Endothelial cell of umbilical vein (primary cell): Measurements from ENCODE around the gene LRP11. TPM values are rescaled to one million over a fixed set of nuclear protein-coding genes. Genes with fewer than 3 reads are reported as not detected.

Experiments
- BruUV-seq: library from RNA; stranded (reverse); fragments of 400-500 nt; replicated peaks from 2 replicates; lab custom pipeline; 2021; lab: Mats Ljungman, UMichigan
- CTCF ChIA-PET: fragments of 300-600, 350-600 bp; sonication (Branson Sonifier 250); formaldehyde crosslinking; loops from one replicate; lab custom pipeline; 2021; ENCODE audit warnings: antibody characterized with exemption, inconsistent platforms; lab: Charles Lee
- POLR2A ChIA-PET: fragments of 300-600, 350-600 bp; sonication (Branson Sonifier 250); formaldehyde crosslinking; loops from one replicate; lab custom pipeline; 2021; ENCODE audit warnings: antibody characterized with exemption, inconsistent platforms; lab: Charles Lee
- DNase-seq: peaks from one replicate; pipeline ENCODE4 v3.0.0-alpha.2; 2011; ENCODE audit warnings: low read depth, low spot score
- FAIRE-seq: peaks from 2 replicates; lab custom pipeline; 2011; peaks lifted over from hg19 to GRCh38; lab: Jason Lieb, UNC
- H2AFZ ChIP-seq: 2 replicates; pipeline ENCODE4 v1.6.0; 2012; ENCODE audit warnings: low read depth, low read length, control low read depth, inconsistent platforms
- H3K27ac ChIP-seq: 2 replicates; pipeline ENCODE4 v1.5.1; 2011; ENCODE audit warnings: low read depth, mild to moderate bottlenecking, control low read depth, low read length, moderate library complexity; ENCODE audit not compliant: insufficient read depth
- H3K27me3 ChIP-seq, 2 experiments: 2 replicates each; pipeline versions ENCODE4 v1.6.0 to v1.6.1; 2011; ENCODE audit warnings: low read length in 2 of 2, mixed read lengths in 1 of 2; ENCODE audit not compliant: control insufficient read depth in 2 of 2, insufficient read depth in 2 of 2
- H3K36me3 ChIP-seq, 2 experiments: 2 replicates in 1 of 2; 3 replicates in 1 of 2; pipeline ENCODE4 v1.5.1; 2011; ENCODE audit warnings: low read length in 2 of 2, mild to moderate bottlenecking in 1 of 2, moderate library complexity in 1 of 2; ENCODE audit not compliant: control insufficient read depth in 2 of 2, insufficient read depth in 2 of 2; ENCODE audit errors: extremely low read depth in 1 of 2
- H3K4me1 ChIP-seq: 3 replicates; pipeline ENCODE4 v1.5.1; 2011; ENCODE audit warnings: mild to moderate bottlenecking, low read length; ENCODE audit not compliant: control insufficient read depth, insufficient read depth; ENCODE audit errors: extremely low read depth
- H3K4me2 ChIP-seq: 2 replicates; pipeline ENCODE4 v1.6.1; 2011; ENCODE audit warnings: low read length, control low read depth, mixed read lengths; ENCODE audit not compliant: insufficient read depth
- H3K4me3 ChIP-seq, 3 experiments: fragments of 200-600 bp in 1 of 3; sonication (generic), shearing (Covaris generic) in 1 of 3; replicated peaks in 1 of 3; 2 replicates each; pipeline ENCODE4 v1.5.1; 2011 to 2016; ENCODE audit warnings: control low read depth in 3 of 3, low read length in 3 of 3, mild to moderate bottlenecking in 2 of 3, inconsistent platforms in 1 of 3, low read depth in 1 of 3, moderate library complexity in 1 of 3; ENCODE audit not compliant: insufficient read depth in 1 of 3
- H3K79me2 ChIP-seq: 2 replicates; pipeline ENCODE4 v1.6.0; 2012; ENCODE audit warnings: low read length, inconsistent platforms; ENCODE audit not compliant: control insufficient read depth, insufficient read depth
- H3K9ac ChIP-seq: replicated peaks from 2 replicates; pipeline ENCODE3; 2011; ENCODE audit warnings: low read length, control low read depth; ENCODE audit not compliant: insufficient read depth; ENCODE audit errors: extremely low read depth
- H3K9me1 ChIP-seq: replicated peaks from 3 replicates; pipeline ENCODE4 v1.6.0; 2011; ENCODE audit warnings: mild to moderate bottlenecking, low read length; ENCODE audit not compliant: control insufficient read depth, insufficient read depth; ENCODE audit errors: extremely low read depth
- H3K9me3 ChIP-seq: replicated peaks from 2 replicates; pipeline ENCODE4 v1.5.1; 2012; ENCODE audit warnings: low read length, inconsistent platforms; ENCODE audit not compliant: control insufficient read depth, insufficient read depth
- H4K20me1 ChIP-seq: replicated peaks from 2 replicates; pipeline ENCODE3; 2011; ENCODE audit warnings: mild to moderate bottlenecking, low read length; ENCODE audit not compliant: control insufficient read depth, insufficient read depth; ENCODE audit errors: extremely low read depth
- CTCF ChIP-seq, 2 donors: IDR thresholded peaks; 1 replicate in 1 of 2; 2 replicates in 1 of 2; pipeline ENCODE4 v1.5.1; 2011; ENCODE audit warnings: low read length in 2 of 2, mild to moderate bottlenecking in 2 of 2, moderate library complexity in 2 of 2, control low read depth in 1 of 2, inconsistent platforms in 1 of 2, low read depth in 1 of 2; ENCODE audit not compliant: insufficient read depth in 1 of 2; ENCODE audit errors: extremely low read depth in 1 of 2
- EZH2 ChIP-seq: IDR thresholded peaks from 2 replicates; pipeline ENCODE4 v1.6.1; 2012; ENCODE audit warnings: borderline replicate concordance, low read depth, mild to moderate bottlenecking, moderate library complexity, low read length, inconsistent platforms; ENCODE audit not compliant: severe bottlenecking
- FOS ChIP-seq: IDR thresholded peaks from 2 replicates; pipeline ENCODE4 v1.6.1; 2011; ENCODE audit warnings: mild to moderate bottlenecking, low read length, moderate library complexity, borderline replicate concordance; ENCODE audit not compliant: insufficient read depth
- GATA2 ChIP-seq: IDR thresholded peaks from 2 replicates; pipeline ENCODE4 v1.7.0; 2011; ENCODE audit warnings: low read depth, mild to moderate bottlenecking, moderate library complexity, mixed read lengths, low read length; ENCODE audit not compliant: insufficient read length, insufficient read depth
- JUN ChIP-seq: IDR thresholded peaks from 2 replicates; pipeline ENCODE4 v1.6.1; 2011; ENCODE audit warnings: borderline replicate concordance, low read depth; ENCODE audit not compliant: insufficient read length, insufficient read depth
- MAX ChIP-seq: IDR thresholded peaks from 2 replicates; pipeline ENCODE4 v1.6.1; 2011; ENCODE audit not compliant: insufficient read depth, insufficient read length
- MYC ChIP-seq: IDR thresholded peaks from one replicate; pipeline ENCODE4 v1.6.1; 2011; ENCODE audit warnings: mild to moderate bottlenecking, low read depth, low read length
- POLR2A ChIP-seq: IDR thresholded peaks from 2 replicates; pipeline ENCODE4 v1.6.1; 2012; ENCODE audit warnings: low read depth, mild to moderate bottlenecking, control low read depth, low read length
- POLR2AphosphoS5 ChIP-seq: IDR thresholded peaks from 2 replicates; pipeline ENCODE4 v1.6.1; 2012; ENCODE audit warnings: low read depth, mild to moderate bottlenecking, control low read depth, low read length, moderate library complexity; ENCODE audit not compliant: insufficient read depth
- dilution Hi-C: fragments of 300-500 bp; cut with MboI; formaldehyde crosslinking; loops from one replicate; pipeline ENCODE4 v1.15.0; 2019; ENCODE audit warnings: low sequenced_read_pairs; ENCODE audit not compliant: extremely low pct_ligation_motif_present
- intact Hi-C: fragments of 100-400 bp; cut with micrococcal nuclease; formaldehyde crosslinking; loops from one replicate; pipeline ENCODE4 v1.10.0; 2022
- polyA plus RNA-seq, 4 experiments: library from polyadenylated mRNA; depleted of rRNA in 3 of 4; stranded (reverse) in 3 of 4; unstranded in 1 of 4; fragments of >200 nt; gene quantifications; 2 replicates each; pipeline versions ENCODE4 v1.2.1 to v1.2.3, GENCODE V29; 2011 to 2012; ENCODE audit warnings: missing spikeins in 1 of 4
- total RNA-seq: library from RNA; stranded (reverse); gene quantifications from 2 replicates; pipeline ENCODE4 v1.2.3, GENCODE V29; 2021

Gene LRP11
- total and polyA plus RNA-seq, 2 donors (not counting 3 experiments of a cell fraction or from before 2014, with no cell fraction given) = 23.1 to 59.1 TPM

GRCh38 chr6:149900620-149901443, 36.7 kb upstream of the LRP11 start:
- Histone ChIP-seq H4K20me1 (no peaks in the 10 kb centered on the region), H3K79me2 (no peaks in the 10 kb centered on the region), H3K4me2 (no peak overlapping the region), H3K36me3 (no peaks in the 10 kb centered on the region), H2AFZ (no peak overlapping the region), H3K27ac (no peak overlapping the region), H3K9me3 (no peaks in the 10 kb centered on the region), H3K27me3 (peaks cover 4 to 10% of the 10 kb centered on the region in 2 experiments), H3K9me1 (no peaks in the 10 kb centered on the region), H3K4me1 (peaks cover 12% of the 10 kb centered on the region), H3K9ac (no peak overlapping the region), H3K4me3 (no peak overlapping the region)
- no TSS peak for BruUV-seq
- TF ChIP-seq JUN (no peak), MAX (no peak), POLR2A (no peak), EZH2 (no peak), MYC (no peak), GATA2 (no peak), CTCF (IDR thresholded peaks at IDR 0.05; ENCODE audit: extremely low read depth in 1 of 2, insufficient read depth in 1 of 2, low read depth in 1 of 2, low read length in 2 of 2) (no peak), FOS (no peak), POLR2AphosphoS5 (no peak)
- dilution Hi-C loops (no loop called here), intact Hi-C loops (no loop called here)
- ChIA-PET POLR2A (no interaction called here), CTCF (interaction anchor here (1.4 kb wide), 1 partner anchor 31 kb away, joined by 3 read pairs; no protein-coding TSS in a partner anchor)
- DNase-seq = no peak
- no peak for FAIRE-seq
